NCI-H526 (cell line): ENCODE measurements around the gene LEFTY1.
"Not testable (repeated sequence)": the region's sequence is repeated elsewhere in the genome, so short reads cannot be mapped to it uniquely, and the experiment has no call there.

ENCODE experiments used
- DNase-seq, 2 experiments: peaks; one replicate each; lab custom pipeline; 2025; lab: John Stamatoyannopoulos, UW

LEFTY1 gene

DNA sequence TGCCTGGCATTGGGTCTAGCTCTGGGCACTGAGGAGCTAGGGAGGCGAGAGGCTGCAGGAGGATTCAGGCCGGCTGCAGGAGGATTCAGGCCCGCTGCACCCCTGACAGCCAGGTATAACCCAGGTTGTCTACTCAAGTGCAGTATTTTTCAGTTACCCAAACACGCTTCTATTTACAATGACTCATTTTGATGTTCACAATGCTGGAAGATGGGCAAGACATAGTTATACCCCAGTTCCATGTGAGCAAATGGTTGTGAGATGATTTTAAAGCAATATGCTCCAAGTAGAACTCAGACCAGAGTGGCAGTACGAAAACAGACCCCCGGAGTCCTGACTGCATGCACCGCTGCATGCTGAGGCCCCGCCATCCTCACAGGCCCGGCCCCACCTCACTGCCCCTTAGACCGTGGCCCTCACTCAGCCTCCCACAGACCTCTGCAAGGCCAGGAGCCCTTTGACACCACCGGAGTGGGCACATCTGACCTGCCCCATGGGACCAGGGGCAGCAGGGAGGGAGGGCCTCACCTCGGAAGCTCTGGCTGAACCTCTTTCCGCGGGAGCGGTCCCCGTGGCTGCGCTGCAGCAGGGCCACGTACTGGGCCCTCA, 553 bp downstream of the LEFTY1 start:
- no peak for DNase-seq

DNA sequence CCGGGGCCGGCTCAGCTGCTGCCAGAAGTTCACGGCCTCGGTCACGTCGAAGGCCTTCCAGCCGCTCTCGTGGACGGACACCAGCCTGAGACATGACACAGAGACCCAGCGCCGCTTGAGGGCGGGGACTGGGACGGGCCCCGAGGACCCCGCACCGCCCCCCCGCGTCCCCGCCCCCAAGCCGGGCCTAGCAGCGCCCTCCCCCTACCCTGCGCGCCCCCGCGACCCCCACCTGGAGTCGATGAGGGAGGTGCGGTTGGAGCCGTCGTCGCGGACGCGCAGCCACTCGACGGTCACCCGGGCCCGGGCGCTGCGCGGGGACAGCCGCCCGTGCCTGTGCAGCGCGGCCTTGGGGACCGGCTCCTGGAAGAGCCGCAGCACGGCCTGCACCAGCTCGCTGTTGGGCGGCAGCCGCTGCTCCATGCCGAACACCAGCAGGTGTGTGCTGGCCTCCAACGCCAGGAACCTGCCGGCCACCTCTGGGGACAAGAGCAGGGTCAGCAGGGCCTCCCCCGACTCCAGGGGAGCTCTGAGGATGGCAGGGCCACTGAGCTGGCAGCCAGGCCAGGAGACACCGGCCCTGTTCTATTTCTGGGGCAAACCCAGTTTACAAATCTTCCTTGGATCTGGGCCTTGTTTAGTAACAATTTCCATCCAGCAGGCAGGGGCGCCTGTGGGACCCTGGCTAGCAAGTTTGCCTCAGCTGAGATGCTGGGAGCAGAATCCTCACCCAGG, 1.2 kb downstream of the LEFTY1 start:
- DNase-seq: not testable (repeated sequence)

DNA sequence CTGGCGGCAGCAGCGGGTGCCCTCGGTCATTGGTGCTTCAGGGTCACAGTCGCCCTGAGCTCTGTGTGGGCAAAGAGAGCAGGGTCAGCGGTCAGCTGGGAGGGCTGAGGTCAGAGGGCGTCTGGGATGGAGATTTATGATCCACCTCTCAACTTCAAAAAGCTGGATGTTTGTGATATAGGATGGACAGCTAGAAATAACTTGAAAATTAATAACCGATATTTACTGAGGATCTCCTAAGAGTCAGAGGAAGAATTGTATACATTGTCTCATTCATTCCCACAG, 2.0 kb downstream of the LEFTY1 start:
- no peak for DNase-seq

DNA sequence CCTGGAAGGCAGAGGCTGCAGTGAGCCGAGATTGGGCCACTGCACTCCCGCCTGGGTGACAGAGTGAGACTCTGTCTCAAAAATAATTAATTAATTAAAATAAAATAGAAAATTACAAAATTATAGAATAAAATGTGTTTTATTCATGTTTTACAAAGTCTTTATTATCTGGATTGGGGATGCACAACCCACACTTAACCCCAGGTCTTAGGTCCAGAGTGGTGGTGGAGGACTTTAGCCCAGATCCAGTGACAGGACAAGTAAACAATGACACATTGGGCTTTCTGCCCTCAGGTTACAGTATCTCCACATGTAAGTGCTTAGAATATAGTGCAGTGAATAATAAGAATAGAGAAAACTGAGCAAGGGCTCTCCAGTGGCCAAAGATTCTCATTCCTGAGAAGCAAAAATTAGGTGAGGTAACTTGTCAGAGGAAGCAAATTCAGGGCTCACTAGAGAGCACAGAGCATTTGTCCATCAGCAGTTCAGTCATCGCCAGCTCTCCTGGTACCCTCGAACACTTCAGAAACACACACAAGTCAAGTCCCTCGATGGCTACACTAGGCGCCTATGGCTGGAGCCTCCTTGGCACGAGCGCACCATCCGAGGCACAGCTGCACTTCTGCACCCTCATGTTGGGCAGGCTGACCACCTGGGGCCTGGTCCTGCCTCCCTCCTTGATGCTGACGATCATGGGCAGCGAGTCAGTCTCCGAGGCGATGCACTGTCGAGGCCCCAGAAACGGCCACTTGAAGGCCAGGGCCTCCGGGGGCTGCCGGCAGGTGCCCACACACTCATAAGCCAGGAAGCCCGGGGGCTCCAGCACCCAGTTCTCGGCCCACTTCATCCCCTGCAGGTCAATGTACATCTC, 2.6 kb downstream of the LEFTY1 start:
- DNase-seq: no peak

DNA sequence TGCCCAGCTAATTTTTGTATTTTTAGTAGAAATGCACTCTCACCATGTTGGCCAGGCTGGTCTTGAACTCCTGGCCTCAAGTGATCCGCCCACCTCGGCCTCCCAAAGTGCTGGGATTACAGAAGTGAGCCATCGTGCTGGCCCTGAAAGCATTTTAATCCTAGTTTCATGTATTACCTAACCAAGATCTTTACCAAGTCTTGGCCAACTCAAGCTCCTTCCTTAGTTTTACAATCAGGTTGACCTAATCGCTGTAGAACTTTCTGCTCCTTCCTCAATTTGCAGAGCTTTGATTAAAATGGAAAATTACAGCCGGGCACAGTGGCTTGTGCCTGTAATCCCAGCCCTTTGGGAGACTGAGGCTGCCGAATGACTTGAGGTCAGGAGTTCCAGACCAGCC, 3.6 kb downstream of the LEFTY1 start:
- no peak for DNase-seq

DNA sequence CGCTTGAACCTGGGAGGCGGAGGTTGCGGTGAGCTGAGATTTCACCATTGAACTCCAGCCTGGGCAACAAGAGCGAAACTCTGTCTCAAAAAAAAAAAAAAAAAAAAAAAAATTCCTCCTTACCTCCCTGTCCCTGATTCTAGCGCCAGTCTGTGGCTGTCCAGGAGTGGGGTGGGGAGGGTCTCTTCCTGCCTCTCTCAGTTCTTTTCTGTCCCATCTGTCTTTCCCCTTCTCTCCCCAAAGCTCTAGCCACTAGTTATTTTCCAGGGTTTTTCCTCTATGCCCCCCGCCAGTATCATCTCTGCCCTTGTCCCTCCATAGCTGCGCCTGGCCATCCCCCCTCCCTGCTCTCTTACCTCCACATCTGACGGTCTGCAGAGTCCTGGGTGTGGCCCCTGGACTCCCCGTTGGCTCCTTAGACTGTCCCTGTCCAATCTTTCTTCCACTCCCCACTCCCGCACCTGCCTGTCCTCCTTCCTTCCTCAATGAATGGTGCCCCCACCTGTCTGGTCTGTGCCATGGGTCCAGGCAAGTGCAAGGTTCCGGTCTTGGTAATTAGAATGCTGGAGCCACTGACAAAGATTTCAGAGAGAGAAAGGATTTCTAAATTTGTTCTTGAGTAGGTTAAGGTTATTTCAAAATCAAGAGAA, 5.2 kb downstream of the LEFTY1 start:
- no peak for DNase-seq

DNA sequence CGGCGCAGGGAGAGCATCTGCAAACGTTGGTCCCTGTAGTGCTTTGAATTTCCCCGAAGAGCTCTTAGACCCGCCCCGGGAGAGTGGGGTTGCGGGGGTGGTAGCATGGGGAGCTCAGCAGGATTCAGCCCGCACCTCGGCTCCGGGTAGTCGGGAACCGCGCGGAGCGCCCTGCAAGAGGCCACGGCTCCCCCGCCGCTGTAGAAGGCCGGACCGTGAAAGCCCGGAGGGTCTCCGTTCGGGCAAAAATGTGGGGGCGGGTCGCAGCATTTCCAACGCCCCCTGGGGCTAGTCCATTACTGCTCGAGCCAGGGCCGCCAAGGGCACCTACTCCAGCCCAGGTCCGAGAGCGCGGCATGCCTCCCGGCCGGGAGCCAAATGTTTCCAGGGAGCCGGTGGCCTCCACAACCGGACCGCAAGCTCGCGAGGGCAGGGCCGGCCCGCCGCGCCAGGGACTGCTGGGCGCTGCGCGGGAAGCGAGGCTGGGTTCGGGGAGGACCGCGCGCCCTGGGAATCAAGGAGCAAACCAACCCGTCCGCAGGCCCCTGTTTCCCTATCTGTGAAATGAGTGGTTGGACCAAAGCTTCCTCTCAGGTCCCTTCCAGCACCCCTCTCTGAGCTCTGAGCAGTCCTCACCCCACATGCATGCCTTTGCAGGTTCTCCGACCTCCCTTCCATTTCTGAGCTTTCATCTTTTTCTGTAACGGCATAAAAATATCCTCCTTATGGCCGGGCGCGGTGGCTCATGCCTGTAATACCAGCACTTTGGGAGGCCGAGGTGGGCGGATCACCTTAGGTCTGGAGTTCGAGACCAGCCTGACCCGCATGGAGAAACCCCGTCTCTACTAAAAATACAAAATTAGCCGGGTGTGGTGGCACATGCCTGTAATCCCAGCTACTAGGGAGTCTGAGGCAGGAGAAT, 6.0 kb downstream of the LEFTY1 start:
- peak in 1 of 2 experiments; percentile 57 for DNase-seq

DNA sequence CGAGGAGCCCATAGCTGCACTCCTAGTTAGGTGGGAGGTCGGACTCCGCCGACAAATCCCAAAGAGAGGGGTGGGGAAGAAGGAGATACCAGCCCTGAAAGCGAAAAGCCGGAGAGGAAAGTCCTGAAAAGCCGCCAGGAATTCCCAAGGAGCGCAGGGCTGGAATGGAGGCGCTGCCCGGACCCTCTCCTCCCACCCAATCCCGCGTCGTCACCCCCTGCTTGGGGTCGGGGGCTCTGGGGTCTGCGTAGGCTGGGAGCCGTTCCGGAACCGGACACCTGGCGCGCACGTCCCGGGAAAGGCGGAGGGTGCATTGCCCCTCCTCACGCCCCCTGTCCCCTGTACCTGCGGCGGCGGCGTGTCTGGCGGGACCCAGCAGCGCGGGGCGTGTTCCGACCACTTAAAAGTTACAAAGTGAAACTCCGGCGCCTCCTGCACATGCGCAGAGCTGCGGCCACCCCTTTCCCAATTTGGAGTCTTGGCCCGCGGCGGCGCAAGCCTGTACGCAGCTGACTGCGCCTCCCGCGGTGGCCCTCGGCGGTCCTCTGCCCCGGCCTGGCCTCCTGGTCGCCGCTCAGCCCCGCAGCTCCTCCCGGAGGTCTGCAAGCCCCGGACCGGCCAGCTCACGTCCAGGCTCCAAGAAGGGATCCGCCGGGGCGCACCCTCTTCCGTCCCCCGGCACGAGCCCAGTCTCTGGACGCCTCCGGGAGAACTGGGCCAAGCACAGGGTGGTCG, 6.8 kb downstream of the LEFTY1 start, which contains the start of gene TMEM63A:
Gene TMEM63A (minus strand): TSS at position 422 of the 735 bp plus-strand sequence. CDS start 4,800 bp downstream, outside the sequence.
- peak; percentile 22 to 72 for DNase-seq

DNA sequence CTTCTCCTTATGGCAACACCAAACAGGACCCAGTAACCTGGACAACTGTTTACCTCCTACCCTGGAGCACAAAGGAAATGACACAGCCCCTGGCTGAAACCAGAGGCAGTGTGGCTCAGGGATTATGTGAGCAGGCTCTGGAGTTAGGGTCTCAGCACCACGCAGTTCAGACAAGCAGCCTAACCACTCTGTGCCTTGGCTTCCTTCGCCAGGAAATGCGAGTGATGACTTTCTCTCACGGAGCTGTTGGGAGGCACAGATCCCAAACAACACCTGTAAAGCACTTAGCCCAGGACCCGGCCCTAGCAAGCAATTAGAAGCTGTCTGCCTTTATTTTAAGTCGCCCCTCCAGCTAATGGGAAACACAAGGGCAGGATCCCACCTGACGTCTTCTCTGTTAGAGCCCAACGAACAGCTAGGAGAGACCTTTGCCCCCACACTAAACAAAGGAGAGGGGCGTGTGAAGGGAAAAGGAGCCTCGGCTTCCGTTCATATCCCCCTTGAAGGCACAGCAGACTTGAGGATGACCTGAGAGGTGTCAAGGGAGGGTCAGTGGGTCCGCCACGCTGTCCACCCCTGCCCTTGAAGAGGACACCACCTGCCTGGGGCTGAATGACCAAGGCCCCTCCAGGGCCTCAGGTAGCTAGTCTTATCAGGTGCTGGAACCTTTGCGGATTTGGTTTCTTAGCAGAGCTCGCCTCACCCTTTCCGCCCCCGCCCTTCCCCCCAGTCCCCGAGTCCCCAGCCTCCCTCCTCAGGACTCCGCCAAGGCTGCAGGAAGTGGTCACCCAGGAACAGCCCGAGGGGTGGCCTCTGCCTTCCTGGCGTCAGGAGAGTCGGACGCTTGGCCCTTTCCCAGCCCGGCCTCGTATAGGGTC, 7.6 kb downstream of the LEFTY1 start:
- peak in 1 of 2 experiments; percentile 40 for DNase-seq

DNA sequence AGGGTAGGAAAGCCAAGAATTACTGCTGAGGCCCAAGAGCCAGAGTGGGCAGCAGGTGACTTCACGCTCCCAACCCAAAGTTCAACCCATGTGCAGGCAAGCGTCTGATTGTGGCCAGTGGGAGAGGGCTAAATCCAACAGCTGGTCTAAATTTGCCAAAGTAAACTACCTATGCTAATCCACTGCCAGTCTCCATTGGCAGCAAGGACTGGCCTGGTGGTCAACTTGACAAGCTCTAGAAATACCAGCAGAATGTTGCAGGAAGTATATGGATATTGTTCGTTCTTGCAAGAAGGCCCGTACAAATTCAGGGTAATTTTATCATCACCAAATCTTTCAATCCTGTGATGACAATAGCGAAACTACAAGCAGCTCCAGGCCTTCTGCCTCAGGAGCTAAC, 8.3 kb downstream of the LEFTY1 start:
- DNase-seq: peak; percentile 75 to 82

DNA sequence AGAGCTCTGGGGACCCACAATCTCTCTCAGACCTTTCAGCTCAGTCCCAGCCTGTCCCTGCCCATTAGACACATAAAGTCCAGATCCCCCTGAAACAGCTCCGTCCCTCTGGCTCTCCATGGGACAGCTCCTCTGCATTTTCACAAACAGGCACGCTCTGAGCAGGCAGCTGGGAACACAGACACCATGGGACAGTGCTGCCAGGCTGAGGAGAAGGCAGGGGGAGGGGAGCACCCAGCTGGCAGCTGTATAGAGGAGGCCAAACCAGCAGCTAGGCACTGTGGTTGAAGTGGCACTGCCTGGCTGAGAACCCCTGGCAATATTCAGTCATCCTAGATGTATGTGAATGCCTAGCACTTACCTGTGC, 8.7 kb downstream of the LEFTY1 start:
- peak; percentile 57 to 61 for DNase-seq

DNA sequence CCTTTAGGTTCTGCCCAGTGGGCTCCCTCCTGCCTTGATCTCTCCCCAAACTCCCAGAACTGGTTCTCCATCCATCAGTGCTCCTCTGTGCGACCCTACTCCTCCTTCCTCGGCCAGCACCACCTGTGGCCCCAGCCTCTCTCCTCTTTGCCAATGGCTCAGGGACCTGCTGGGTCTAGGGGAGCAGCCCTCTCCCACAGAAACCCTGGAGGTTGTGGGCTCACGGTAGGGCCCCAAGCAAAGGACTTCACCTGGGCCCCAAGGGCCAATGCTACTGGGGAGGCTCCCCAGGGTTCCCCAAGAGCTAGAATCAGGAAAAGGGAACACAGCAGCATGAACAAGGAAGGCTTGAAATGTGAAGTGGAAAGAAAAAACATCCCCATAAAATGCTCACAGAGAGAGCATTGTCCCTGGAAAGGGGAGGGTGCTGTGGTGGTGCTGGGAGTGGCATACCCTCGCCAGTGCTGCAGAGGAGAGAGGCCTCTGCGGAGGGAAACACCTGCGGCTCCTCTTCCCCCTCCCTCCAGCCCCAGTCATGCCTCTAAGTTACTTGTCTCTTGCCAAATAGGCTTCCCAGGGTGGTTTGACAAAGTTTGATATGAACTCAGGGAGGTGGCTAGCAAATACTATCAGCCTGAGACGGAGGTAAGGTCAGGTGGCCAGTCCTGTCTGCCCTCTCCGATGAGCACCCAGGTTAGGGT, 9.3 kb downstream of the LEFTY1 start:
- peak; percentile 68 to 82 for DNase-seq

DNA sequence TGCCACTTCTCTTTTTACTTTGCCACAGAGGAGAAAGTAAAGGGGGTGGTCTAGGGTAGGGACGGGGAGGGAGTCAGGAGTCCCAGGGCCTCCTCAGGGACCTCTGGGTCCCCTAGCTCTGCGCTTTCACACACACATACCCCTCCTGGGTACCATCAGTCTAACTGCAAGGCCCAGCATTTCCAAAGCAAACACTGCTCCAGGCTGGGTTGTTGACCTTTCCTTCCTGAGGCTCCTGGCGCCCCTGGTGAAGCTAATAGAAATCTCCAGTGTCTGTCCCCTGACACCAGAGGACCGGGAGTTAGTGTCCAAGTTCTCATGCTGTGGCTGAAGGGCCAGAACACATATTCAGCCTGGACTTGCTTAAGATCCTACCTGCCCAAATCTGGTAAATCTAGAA, 10.7 kb downstream of the LEFTY1 start:
- peak in 1 of 2 experiments; percentile 2 for DNase-seq

DNA sequence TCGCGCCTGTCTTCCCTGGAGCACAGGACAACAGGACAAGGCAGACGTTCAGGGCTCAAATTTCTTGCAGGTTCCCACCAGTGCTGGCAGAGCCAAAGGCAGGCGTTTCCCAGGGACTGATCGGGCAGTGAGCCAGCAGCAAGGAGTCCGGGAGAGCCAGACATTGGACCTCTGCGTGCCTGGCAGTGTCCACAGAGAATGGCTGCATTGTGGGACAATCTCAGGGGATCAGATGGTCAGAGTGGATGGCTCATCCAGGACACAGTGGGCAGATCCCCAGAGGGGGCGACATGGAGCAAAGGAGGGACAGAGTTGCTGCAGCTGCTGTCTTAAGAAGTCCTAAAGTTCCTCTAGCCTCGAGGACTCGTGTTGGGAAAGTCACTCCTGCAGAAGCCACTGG, 11.4 kb downstream of the LEFTY1 start:
- peak in 1 of 2 experiments; percentile 34 for DNase-seq

DNA sequence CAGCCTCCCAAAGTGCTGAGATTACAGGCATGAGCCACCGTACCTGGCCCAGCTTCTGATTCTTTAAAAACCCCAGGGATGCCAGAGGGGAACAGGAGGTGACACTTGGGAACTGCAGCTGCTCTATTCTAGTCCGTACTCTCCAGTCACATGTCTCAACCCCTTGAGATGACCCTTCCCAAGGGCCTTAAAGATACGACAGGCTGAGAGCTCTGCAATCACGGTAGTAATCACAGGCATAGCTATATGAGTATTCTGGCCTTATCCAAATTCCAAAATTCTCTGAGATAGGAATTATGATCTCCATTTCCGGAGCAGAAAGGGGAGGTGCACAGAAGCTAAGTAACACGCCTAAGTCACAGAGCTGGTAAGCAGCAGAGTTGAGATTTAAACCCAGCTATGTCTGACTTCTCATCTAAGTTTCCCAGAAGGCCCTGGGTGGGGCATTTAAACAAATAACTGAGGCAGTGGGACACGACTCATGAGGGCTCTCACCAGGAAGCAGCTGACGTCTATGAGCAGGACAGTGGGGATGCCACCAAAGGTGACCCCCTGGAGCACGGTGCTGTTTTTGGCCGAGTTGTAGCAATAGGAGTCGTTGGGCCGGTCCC, 11.9 kb downstream of the LEFTY1 start:
- DNase-seq: no peak

DNA sequence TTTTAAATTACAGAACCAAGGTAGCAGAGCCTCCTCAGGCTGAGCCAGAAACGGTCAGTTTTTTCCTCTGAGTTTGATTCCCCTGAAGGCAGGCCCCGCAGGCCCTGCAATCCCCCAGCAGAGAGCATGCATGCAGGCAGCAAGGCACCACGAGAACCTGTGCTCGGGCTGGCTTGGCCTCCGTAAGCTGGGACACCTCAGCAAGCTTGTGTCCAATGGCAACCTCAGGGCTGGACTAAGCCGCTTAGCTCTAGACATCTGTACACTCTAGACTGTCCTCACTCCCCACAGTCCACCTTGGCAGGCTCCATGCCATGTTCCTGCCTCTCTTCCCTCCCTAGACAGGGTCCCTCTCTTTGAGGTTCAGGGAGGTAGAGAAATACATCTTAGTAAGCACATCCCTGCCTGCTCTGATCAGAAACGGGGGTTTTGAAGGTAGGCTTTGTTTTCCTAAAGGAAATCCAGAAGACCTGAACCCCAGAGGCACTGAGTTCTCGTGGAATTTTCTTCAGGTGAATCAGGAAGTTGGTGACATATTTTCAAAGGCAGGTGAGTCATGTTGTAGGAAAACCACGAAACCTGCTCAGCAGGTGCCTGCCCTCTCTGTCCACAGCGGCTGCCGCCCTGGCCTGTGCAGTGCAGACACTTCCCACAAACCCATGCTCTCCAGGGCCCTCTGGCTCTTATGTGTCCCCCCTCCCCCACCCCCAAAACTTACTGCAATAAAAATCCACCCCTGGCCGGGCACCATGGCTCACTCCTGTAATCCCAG, 13.7 kb downstream of the LEFTY1 start:
- DNase-seq: peak in 1 of 2 experiments; percentile 5

DNA sequence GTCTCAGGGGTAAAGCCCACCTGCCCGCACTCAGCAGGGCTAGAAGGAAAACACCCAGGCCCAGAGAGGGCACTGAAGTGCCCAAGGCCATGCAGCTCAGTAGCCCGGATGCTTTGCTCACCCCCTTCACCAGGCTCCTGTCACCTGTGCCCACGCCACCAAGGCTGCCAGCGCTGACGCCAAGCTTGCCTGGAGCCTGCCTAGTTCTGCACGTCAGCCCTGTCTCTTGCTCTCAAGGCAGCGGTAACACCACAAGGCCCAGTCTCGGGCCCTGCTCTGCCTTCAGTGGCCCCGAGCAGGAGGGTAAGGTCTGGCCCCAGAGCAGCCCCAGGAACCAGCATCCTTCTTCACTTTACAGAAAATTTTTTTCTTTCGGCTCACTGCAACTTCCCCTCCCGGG, 14.5 kb downstream of the LEFTY1 start:
- DNase-seq: no peak
